Measurements from ENCODE around the gene OTULINL.

The OTULINL gene

DNA sequence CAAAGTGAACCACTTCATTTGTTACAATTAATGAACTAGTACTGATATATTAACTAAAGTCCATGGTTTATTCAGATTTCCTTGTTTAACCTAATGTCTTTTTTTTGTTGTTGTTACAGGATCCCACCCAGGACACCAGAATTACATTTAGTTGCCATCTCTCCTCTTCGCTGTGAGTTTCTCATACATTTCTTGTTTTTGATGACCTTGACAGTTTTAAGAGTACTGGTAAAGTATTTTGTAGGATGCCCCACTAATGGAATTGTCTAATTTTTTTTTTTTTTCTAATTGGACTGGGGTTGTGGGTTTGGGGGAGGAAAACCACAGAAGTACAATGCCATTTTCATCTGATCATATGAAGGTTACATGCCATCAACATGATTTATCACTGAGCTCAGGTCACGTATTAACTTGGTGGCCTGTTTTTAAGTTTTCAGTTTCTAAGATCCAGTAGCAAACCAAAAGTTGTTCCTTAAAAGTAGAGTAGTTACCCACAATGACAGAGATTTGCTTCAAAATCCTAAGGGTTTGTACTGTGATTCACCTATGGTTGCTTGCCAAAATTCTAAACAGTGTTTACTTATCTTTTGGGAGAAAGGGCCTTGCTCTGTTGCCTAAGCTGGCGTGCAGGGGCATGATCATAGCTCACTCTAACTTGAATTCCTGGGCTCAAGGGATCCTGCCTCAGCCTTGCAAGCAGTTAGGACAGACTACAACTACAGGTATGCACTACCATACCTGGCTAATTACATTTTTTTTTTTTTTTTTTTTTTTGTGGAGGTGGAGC is 78.4 kb downstream of the OTULINL start:
- H3K4me3 ChIP-seq (ENCODE audit: low read depth in 1 of 2, low read length in 2 of 2): no peak overlapping the region
- no peak overlapping the region for H3K9ac ChIP-seq (ENCODE audit: low read depth in 1 of 2, low read length in 2 of 2)
- no peaks in the 10 kb centered on the region for H3K36me3 ChIP-seq (ENCODE audit: control insufficient read depth in 1 of 2, insufficient read depth in 2 of 2, low read length in 2 of 2)
- H3K9me3 ChIP-seq (ENCODE audit: control insufficient read depth in 1 of 2, low read length in 2 of 2): no peaks in the 10 kb centered on the region
- no peaks in the 10 kb centered on the region for H3K27me3 ChIP-seq (ENCODE audit: control insufficient read depth in 1 of 2, insufficient read depth in 2 of 2, low read length in 2 of 2)
- no peak overlapping the region for H3K27ac ChIP-seq (ENCODE audit: low read depth, low read length)
- peaks cover 7 to 8% of the 10 kb centered on the region in 2 donors for H3K4me1 ChIP-seq (ENCODE audit: control insufficient read depth in 1 of 2, insufficient read depth in 2 of 2, low read length in 2 of 2)

DNA sequence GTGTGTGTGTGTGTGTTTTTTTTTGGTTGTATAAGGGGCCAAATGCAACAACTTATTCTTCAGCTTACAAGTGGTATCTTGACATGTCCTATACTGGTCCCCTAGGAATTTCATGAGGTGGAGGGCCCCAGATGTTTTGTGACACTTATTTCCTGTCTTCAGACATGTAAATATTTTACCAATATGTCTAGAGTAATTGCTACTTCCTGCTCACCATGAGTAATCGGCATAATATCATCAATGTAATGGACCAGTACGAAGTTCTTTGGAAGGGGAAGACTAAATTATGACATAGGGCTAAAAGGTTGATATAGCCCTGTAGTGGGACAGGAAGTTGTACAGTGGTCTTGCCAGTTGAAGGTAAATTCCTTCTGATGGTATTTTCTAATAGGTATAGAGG is 79.2 kb downstream of the OTULINL start:
- Histone ChIP-seq H3K9ac (ENCODE audit: low read depth in 1 of 2, low read length in 2 of 2) (no peak overlapping the region), H3K36me3 (ENCODE audit: control insufficient read depth in 1 of 2, insufficient read depth in 2 of 2, low read length in 2 of 2) (no peaks in the 10 kb centered on the region), H3K4me3 (ENCODE audit: low read depth in 1 of 2, low read length in 2 of 2) (no peak overlapping the region), H3K4me1 (ENCODE audit: control insufficient read depth in 1 of 2, insufficient read depth in 2 of 2, low read length in 2 of 2) (peaks cover 10 to 14% of the 10 kb centered on the region in 2 donors), H3K27me3 (ENCODE audit: control insufficient read depth in 1 of 2, insufficient read depth in 2 of 2, low read length in 2 of 2) (no peaks in the 10 kb centered on the region), H3K9me3 (ENCODE audit: control insufficient read depth in 1 of 2, low read length in 2 of 2) (no peaks in the 10 kb centered on the region), H3K27ac (ENCODE audit: low read depth, low read length) (no peak overlapping the region)

Data from duodenal mucosa (tissue), 2 donors.